SK-N-SH (cell line): ENCODE data around the gene IL7R.

Source experiments
- EP300 ChIP-seq, 2 experiments: IDR thresholded peaks; 2 replicates each; pipeline versions ENCODE4 v1.4.0 to v1.6.1; 2012; ENCODE audit warnings: borderline replicate concordance in 1 of 2, low read depth in 1 of 2, low read length in 1 of 2
- GABPA ChIP-seq: IDR thresholded peaks from 2 replicates; pipeline ENCODE4 v1.4.0; 2012; ENCODE audit warnings: low read depth, mild to moderate bottlenecking
- GATA2 ChIP-seq: sonication (generic); formaldehyde crosslinking; IDR thresholded peaks from 2 replicates; pipeline ENCODE4 v1.5.0; 2020; ENCODE audit warnings: mild to moderate bottlenecking, missing genetic modification reagents
- RXRA ChIP-seq: IDR thresholded peaks from 2 replicates; pipeline ENCODE4 v1.4.0; 2012; ENCODE audit warnings: low read depth, mild to moderate bottlenecking, borderline replicate concordance
- TF ChIP-seq, protein P1 (sequence below): fragments of 200-600 bp; sonication (generic); IDR thresholded peaks from 2 replicates; pipeline ENCODE4 v1.6.1; 2017; ENCODE audit warnings: antibody characterized with exemption, mild to moderate bottlenecking, moderate library complexity
- TF ChIP-seq, protein P2 (sequence below): fragments of 150-350 bp; IDR thresholded peaks from 2 replicates; pipeline ENCODE4 v1.6.1; 2016; ENCODE audit warnings: mild to moderate bottlenecking, low read depth, low read length
- TF ChIP-seq, protein P3 (sequence below): fragments of 150-350 bp; IDR thresholded peaks from 2 replicates; pipeline ENCODE4 v1.6.1; 2017; ENCODE audit warnings: antibody characterized with exemption, low read length, low read depth, borderline replicate concordance
- TF ChIP-seq, protein P4 (sequence below): IDR thresholded peaks from 2 replicates; pipeline ENCODE4 v1.6.1; 2012; ENCODE audit warnings: mild to moderate bottlenecking, low read depth, low read length, moderate library complexity

DNA sequence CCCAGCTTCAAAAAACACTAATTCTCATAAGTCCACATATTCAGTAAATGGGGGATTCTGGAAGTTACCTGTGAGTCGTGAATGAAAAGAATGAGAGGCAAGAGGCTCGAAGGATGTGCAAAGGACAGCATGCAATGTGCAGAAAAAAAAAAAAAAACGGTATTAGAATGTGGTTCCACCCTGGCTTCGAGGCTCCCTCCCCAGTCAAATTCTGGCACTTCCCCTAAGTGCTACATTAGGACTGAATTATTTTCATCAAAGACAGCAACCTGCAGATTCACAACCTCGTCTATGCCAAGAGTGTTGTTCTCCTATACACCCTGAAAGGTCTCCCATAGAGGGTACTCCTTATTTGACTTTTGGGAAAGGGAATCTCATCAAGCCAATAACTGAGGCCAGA is 65.2 kb downstream of the IL7R start:
- TF ChIP-seq, protein P1, sequence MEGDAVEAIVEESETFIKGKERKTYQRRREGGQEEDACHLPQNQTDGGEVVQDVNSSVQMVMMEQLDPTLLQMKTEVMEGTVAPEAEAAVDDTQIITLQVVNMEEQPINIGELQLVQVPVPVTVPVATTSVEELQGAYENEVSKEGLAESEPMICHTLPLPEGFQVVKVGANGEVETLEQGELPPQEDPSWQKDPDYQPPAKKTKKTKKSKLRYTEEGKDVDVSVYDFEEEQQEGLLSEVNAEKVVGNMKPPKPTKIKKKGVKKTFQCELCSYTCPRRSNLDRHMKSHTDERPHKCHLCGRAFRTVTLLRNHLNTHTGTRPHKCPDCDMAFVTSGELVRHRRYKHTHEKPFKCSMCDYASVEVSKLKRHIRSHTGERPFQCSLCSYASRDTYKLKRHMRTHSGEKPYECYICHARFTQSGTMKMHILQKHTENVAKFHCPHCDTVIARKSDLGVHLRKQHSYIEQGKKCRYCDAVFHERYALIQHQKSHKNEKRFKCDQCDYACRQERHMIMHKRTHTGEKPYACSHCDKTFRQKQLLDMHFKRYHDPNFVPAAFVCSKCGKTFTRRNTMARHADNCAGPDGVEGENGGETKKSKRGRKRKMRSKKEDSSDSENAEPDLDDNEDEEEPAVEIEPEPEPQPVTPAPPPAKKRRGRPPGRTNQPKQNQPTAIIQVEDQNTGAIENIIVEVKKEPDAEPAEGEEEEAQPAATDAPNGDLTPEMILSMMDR: no peak
- TF ChIP-seq, protein P2, sequence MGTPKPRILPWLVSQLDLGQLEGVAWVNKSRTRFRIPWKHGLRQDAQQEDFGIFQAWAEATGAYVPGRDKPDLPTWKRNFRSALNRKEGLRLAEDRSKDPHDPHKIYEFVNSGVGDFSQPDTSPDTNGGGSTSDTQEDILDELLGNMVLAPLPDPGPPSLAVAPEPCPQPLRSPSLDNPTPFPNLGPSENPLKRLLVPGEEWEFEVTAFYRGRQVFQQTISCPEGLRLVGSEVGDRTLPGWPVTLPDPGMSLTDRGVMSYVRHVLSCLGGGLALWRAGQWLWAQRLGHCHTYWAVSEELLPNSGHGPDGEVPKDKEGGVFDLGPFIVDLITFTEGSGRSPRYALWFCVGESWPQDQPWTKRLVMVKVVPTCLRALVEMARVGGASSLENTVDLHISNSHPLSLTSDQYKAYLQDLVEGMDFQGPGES: no peak
- no peak for TF ChIP-seq RXRA
- no peak for TF ChIP-seq GABPA
- TF ChIP-seq, protein P3, sequence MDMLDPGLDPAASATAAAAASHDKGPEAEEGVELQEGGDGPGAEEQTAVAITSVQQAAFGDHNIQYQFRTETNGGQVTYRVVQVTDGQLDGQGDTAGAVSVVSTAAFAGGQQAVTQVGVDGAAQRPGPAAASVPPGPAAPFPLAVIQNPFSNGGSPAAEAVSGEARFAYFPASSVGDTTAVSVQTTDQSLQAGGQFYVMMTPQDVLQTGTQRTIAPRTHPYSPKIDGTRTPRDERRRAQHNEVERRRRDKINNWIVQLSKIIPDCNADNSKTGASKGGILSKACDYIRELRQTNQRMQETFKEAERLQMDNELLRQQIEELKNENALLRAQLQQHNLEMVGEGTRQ: no peak
- no peak for TF ChIP-seq GATA2
- TF ChIP-seq EP300 (IDR thresholded peaks at IDR 0.05; ENCODE audit: borderline replicate concordance in 1 of 2, low read depth in 1 of 2, low read length in 1 of 2): no peak
- TF ChIP-seq, protein P4, sequence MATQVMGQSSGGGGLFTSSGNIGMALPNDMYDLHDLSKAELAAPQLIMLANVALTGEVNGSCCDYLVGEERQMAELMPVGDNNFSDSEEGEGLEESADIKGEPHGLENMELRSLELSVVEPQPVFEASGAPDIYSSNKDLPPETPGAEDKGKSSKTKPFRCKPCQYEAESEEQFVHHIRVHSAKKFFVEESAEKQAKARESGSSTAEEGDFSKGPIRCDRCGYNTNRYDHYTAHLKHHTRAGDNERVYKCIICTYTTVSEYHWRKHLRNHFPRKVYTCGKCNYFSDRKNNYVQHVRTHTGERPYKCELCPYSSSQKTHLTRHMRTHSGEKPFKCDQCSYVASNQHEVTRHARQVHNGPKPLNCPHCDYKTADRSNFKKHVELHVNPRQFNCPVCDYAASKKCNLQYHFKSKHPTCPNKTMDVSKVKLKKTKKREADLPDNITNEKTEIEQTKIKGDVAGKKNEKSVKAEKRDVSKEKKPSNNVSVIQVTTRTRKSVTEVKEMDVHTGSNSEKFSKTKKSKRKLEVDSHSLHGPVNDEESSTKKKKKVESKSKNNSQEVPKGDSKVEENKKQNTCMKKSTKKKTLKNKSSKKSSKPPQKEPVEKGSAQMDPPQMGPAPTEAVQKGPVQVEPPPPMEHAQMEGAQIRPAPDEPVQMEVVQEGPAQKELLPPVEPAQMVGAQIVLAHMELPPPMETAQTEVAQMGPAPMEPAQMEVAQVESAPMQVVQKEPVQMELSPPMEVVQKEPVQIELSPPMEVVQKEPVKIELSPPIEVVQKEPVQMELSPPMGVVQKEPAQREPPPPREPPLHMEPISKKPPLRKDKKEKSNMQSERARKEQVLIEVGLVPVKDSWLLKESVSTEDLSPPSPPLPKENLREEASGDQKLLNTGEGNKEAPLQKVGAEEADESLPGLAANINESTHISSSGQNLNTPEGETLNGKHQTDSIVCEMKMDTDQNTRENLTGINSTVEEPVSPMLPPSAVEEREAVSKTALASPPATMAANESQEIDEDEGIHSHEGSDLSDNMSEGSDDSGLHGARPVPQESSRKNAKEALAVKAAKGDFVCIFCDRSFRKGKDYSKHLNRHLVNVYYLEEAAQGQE: no peak
